HEK293 (cell line): ENCODE data around the gene ZSWIM6.

Source experiments
- CTCF ChIA-PET: fragments of 350-600 bp; formaldehyde crosslinking; extraction: SDS; loops from one replicate; lab custom pipeline; 2021; ENCODE audit warnings: antibody characterized with exemption; lab: Yijun Ruan, JAX
- POLR2A ChIA-PET: fragments of 300-600 bp; formaldehyde crosslinking; extraction: SDS; loops from one replicate; lab custom pipeline; 2020; ENCODE audit warnings: antibody characterized with exemption, inconsistent platforms; lab: Yijun Ruan, JAX
- H3K27ac ChIP-seq: fragments of 200-500 bp; sonication (Bioruptor generic); 2 replicates; pipeline ENCODE4 v1.5.1; 2014; ENCODE audit warnings: low read depth, low read length, control low read depth, inconsistent platforms; ENCODE audit errors: extremely low read depth
- H3K36me3 ChIP-seq, 2 experiments: fragments of 200-500 bp in 1 of 2; sonication (Bioruptor generic) in 1 of 2; 1 replicate in 1 of 2; 2 replicates in 1 of 2; pipeline ENCODE4 v1.5.1; 2014 to 2017; ENCODE audit warnings: inconsistent platforms in 2 of 2, low read length in 2 of 2; ENCODE audit not compliant: control insufficient read depth in 2 of 2, insufficient read depth in 1 of 2
- H3K4me1 ChIP-seq: fragments of 200-500 bp; sonication (Bioruptor generic); 2 replicates; pipeline ENCODE4 v1.5.1; 2014; ENCODE audit warnings: mild to moderate bottlenecking, low read length, inconsistent platforms; ENCODE audit not compliant: control insufficient read depth, insufficient read depth
- H3K4me3 ChIP-seq: 2 replicates; pipeline ENCODE4 v1.5.1; 2011; ENCODE audit warnings: low read depth, mild to moderate bottlenecking, control low read depth, low read length, moderate library complexity
- H3K9me3 ChIP-seq: fragments of 200-500 bp; sonication (Bioruptor generic); 2 replicates; pipeline ENCODE4 v1.5.1; 2014; ENCODE audit warnings: low read depth, low read length, inconsistent platforms; ENCODE audit not compliant: control insufficient read depth, insufficient read depth
- AEBP2 ChIP-seq: fragments of 450-650 bp; formaldehyde crosslinking; IDR thresholded peaks from 2 replicates; pipeline ENCODE4 v1.5.1; 2016; ENCODE audit warnings: missing biosample characterization, missing genetic modification characterization, borderline replicate concordance
- BCL11B ChIP-seq: fragments of 450-650 bp; formaldehyde crosslinking; IDR thresholded peaks from 2 replicates; pipeline ENCODE4 v1.5.1; 2016; ENCODE audit warnings: low read depth, missing biosample characterization, missing genetic modification characterization
- MYNN ChIP-seq: fragments of 450-650 bp; formaldehyde crosslinking; IDR thresholded peaks from 2 replicates; pipeline ENCODE4 v1.5.1; 2016; ENCODE audit warnings: missing biosample characterization, missing genetic modification characterization, borderline replicate concordance
- OVOL3 ChIP-seq: fragments of 450-650 bp; formaldehyde crosslinking; IDR thresholded peaks from 2 replicates; pipeline ENCODE4 v1.5.1; 2016; ENCODE audit warnings: missing biosample characterization, missing genetic modification characterization
- PBX3 ChIP-seq: sonication (generic); formaldehyde crosslinking; IDR thresholded peaks from 2 replicates; pipeline ENCODE4 v1.8.1; 2022; ENCODE audit warnings: mild to moderate bottlenecking, moderate library complexity, missing genetic modification reagents
- RBAK ChIP-seq: fragments of 450-650 bp; formaldehyde crosslinking; IDR thresholded peaks from 2 replicates; pipeline ENCODE4 v1.5.1; 2016; ENCODE audit warnings: missing biosample characterization, missing genetic modification characterization
- REPIN1 ChIP-seq: fragments of 450-650 bp; formaldehyde crosslinking; IDR thresholded peaks from 2 replicates; pipeline ENCODE4 v1.5.1; 2017; ENCODE audit warnings: missing biosample characterization, missing genetic modification characterization, low read depth
- SP2 ChIP-seq: fragments of 450-650 bp; formaldehyde crosslinking; IDR thresholded peaks from 2 replicates; pipeline ENCODE4 v1.5.1; 2016; ENCODE audit warnings: missing biosample characterization, missing genetic modification characterization
- ZBTB17 ChIP-seq: fragments of 450-650 bp; formaldehyde crosslinking; IDR thresholded peaks from 2 replicates; pipeline ENCODE4 v1.5.1; 2016; ENCODE audit warnings: missing biosample characterization, missing genetic modification characterization
- ZNF148 ChIP-seq: fragments of 450-650 bp; formaldehyde crosslinking; IDR thresholded peaks from 2 replicates; pipeline ENCODE4 v1.5.0; 2017; ENCODE audit warnings: missing biosample characterization, missing genetic modification characterization, borderline replicate concordance
- ZNF24 ChIP-seq: fragments of 450-650 bp; formaldehyde crosslinking; IDR thresholded peaks from 2 replicates; pipeline ENCODE4 v1.5.1; 2016; ENCODE audit warnings: missing biosample characterization, missing genetic modification characterization
- ZNF280C ChIP-seq: fragments of 450-650 bp; formaldehyde crosslinking; IDR thresholded peaks from 2 replicates; pipeline ENCODE4 v1.5.1; 2016; ENCODE audit warnings: missing biosample characterization, missing genetic modification characterization
- ZNF324 ChIP-seq: fragments of 450-650 bp; formaldehyde crosslinking; IDR thresholded peaks from 2 replicates; pipeline ENCODE4 v1.5.1; 2016; ENCODE audit warnings: missing biosample characterization, missing genetic modification characterization
- ZNF416 ChIP-seq: fragments of 450-650 bp; formaldehyde crosslinking; IDR thresholded peaks from 2 replicates; pipeline ENCODE4 v1.5.1; 2016; ENCODE audit warnings: missing biosample characterization, missing genetic modification characterization
- ZNF48 ChIP-seq: fragments of 450-650 bp; formaldehyde crosslinking; IDR thresholded peaks from 2 replicates; pipeline ENCODE4 v1.5.1; 2016; ENCODE audit warnings: missing biosample characterization, missing genetic modification characterization
- ZNF555 ChIP-seq: fragments of 450-650 bp; formaldehyde crosslinking; conservative IDR thresholded peaks from 2 replicates; pipeline ENCODE4 v1.5.1; 2017; ENCODE audit warnings: missing biosample characterization, mild to moderate bottlenecking, missing genetic modification characterization, inconsistent platforms
- ZNF560 ChIP-seq: fragments of 450-650 bp; formaldehyde crosslinking; IDR thresholded peaks from 2 replicates; pipeline ENCODE4 v1.5.1; 2017; ENCODE audit warnings: missing biosample characterization, missing genetic modification characterization, borderline replicate concordance
- ZNF571 ChIP-seq: fragments of 450-650 bp; formaldehyde crosslinking; IDR thresholded peaks from 2 replicates; pipeline ENCODE4 v1.5.0; 2017; ENCODE audit warnings: missing biosample characterization, missing genetic modification characterization
- ZNF580 ChIP-seq: fragments of 450-650 bp; formaldehyde crosslinking; IDR thresholded peaks from 2 replicates; pipeline ENCODE4 v1.5.1; 2016; ENCODE audit warnings: missing biosample characterization, missing genetic modification characterization
- ZNF626 ChIP-seq: fragments of 450-650 bp; sonication (Bioruptor Pico); formaldehyde crosslinking; IDR thresholded peaks from 2 replicates; pipeline ENCODE4 v1.5.1; 2018; ENCODE audit warnings: missing biosample characterization, missing genetic modification characterization, inconsistent platforms
- ZNF654 ChIP-seq: fragments of 450-650 bp; formaldehyde crosslinking; IDR thresholded peaks from 2 replicates; pipeline ENCODE4 v1.5.1; 2016; ENCODE audit warnings: low read depth, missing biosample characterization, missing genetic modification characterization
- ZNF660 ChIP-seq: fragments of 450-650 bp; IDR thresholded peaks from 2 replicates; pipeline ENCODE4 v1.5.1; 2018; ENCODE audit warnings: missing biosample characterization, mild to moderate bottlenecking, missing genetic modification characterization
- ZNF670 ChIP-seq: fragments of 450-650 bp; formaldehyde crosslinking; IDR thresholded peaks from 2 replicates; pipeline ENCODE4 v1.5.1; 2016; ENCODE audit warnings: missing biosample characterization, missing genetic modification characterization, low read depth

ZSWIM6 gene

GRCh38 chr5:61440086-61440485 is 108.0 kb downstream of the ZSWIM6 start:
- CTCF ChIA-PET, result no interaction called here
- TF ChIP-seq ZNF654 (tag by site-specific recombination), result no peak
- no peak for TF ChIP-seq PBX3 (CRISPR knock-in tag)
- TF ChIP-seq ZNF571 (tag by site-specific recombination), result no peak
- no peak for TF ChIP-seq RBAK (tag by site-specific recombination)
- TF ChIP-seq ZNF626 (tag by site-specific recombination), result no peak
- TF ChIP-seq ZBTB17 (tag by site-specific recombination), result no peak

GRCh38 chr5:61440596-61440995 is 108.5 kb downstream of the ZSWIM6 start:
- H3K4me3 ChIP-seq, result no peak overlapping the region
- no peaks in the 10 kb centered on the region for H3K9me3 ChIP-seq
- no peaks in the 10 kb centered on the region for H3K4me1 ChIP-seq
- TF ChIP-seq ZNF48 (no peak), AEBP2 (tag by site-specific recombination) (no peak), ZNF560 (tag by site-specific recombination) (no peak), ZNF580 (tag by site-specific recombination) (no peak), ZNF670 (tag by site-specific recombination) (no peak), BCL11B (no peak), SP2 (tag by site-specific recombination) (no peak), ZNF660 (tag by site-specific recombination) (no peak), REPIN1 (no peak)
- H3K27ac ChIP-seq, result no peak overlapping the region
- ChIA-PET POLR2A (interaction anchor here (0.6 kb wide), 1 partner anchor 192 kb away, joined by 3 read pairs; no protein-coding TSS in a partner anchor), CTCF (interaction anchor here (0.7 kb wide), 1 partner anchor 12 kb away, joined by 3 read pairs; no protein-coding TSS in a partner anchor)
- H3K36me3 ChIP-seq, result no peaks in the 10 kb centered on the region

More at GRCh38 chr5:61440086-61440485, 108.0 kb downstream of the ZSWIM6 start:
- POLR2A ChIA-PET, result no interaction called here
- H3K27ac ChIP-seq, result no peak overlapping the region
- H3K4me3 ChIP-seq, result no peak overlapping the region
- no peaks in the 10 kb centered on the region for H3K4me1 ChIP-seq
- H3K36me3 ChIP-seq, result no peaks in the 10 kb centered on the region
- H3K9me3 ChIP-seq, result no peaks in the 10 kb centered on the region

GRCh38 chr5:61441742-61442141 is 109.7 kb downstream of the ZSWIM6 start:
- TF ChIP-seq MYNN (no peak), ZNF24 (tag by site-specific recombination) (no peak), BCL11B (no peak), ZNF324 (tag by site-specific recombination) (no peak), ZNF555 (tag by site-specific recombination) (no peak), ZNF416 (no peak), OVOL3 (no peak), ZNF280C (tag by site-specific recombination) (no peak), ZNF148 (tag by site-specific recombination) (no peak)
- CTCF ChIA-PET, result no interaction called here

More at GRCh38 chr5:61441742-61442141, 109.7 kb downstream of the ZSWIM6 start:
- Histone ChIP-seq H3K27ac (no peak overlapping the region), H3K4me3 (no peak overlapping the region), H3K4me1 (no peaks in the 10 kb centered on the region), H3K9me3 (no peaks in the 10 kb centered on the region), H3K36me3 (no peaks in the 10 kb centered on the region)
- POLR2A ChIA-PET, result no interaction called here
